ENCODE results near the gene SNAI1.

DNA sequence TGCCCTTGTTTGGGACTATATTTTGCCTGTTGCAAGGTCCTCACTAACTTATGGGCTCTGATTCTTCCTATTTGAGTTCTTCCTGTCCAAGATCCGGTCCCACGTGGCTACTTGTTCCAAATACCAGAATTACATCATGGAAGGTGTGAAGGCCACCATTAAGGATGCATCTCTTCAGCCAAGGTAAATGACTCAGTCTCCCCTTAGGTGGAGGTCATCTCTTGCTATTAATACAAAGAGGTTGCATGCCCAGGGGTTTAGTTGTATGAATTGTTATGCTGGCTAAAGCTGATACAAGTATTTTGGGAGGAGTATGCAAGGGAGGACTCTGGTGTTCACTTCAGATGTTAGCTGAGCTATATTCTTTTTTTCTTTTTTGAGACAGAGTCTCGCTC lies 37.5 kb upstream of the SNAI1 start:
- TF ChIP-seq, protein P1, sequence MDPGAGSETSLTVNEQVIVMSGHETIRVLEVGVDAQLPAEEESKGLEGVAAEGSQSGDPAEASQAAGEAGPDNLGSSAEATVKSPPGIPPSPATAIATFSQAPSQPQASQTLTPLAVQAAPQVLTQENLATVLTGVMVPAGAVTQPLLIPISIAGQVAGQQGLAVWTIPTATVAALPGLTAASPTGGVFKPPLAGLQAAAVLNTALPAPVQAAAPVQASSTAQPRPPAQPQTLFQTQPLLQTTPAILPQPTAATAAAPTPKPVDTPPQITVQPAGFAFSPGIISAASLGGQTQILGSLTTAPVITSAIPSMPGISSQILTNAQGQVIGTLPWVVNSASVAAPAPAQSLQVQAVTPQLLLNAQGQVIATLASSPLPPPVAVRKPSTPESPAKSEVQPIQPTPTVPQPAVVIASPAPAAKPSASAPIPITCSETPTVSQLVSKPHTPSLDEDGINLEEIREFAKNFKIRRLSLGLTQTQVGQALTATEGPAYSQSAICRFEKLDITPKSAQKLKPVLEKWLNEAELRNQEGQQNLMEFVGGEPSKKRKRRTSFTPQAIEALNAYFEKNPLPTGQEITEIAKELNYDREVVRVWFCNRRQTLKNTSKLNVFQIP (CRISPR knock-in tag; IDR thresholded peaks at IDR 0.05; ENCODE audit: borderline replicate concordance, low read depth), result no peak
- TF ChIP-seq OSR1 (CRISPR knock-in tag; IDR thresholded peaks at IDR 0.05) (no peak), ZNF8 (CRISPR knock-in tag; IDR thresholded peaks at IDR 0.05) (no peak), ZFP3 (CRISPR knock-in tag; IDR thresholded peaks at IDR 0.05) (no peak)
- TF ChIP-seq, protein P2, sequence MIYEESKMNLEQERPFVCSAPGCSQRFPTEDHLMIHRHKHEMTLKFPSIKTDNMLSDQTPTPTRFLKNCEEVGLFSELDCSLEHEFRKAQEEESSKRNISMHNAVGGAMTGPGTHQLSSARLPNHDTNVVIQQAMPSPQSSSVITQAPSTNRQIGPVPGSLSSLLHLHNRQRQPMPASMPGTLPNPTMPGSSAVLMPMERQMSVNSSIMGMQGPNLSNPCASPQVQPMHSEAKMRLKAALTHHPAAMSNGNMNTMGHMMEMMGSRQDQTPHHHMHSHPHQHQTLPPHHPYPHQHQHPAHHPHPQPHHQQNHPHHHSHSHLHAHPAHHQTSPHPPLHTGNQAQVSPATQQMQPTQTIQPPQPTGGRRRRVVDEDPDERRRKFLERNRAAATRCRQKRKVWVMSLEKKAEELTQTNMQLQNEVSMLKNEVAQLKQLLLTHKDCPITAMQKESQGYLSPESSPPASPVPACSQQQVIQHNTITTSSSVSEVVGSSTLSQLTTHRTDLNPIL (CRISPR knock-in tag; IDR thresholded peaks at IDR 0.05; ENCODE audit: low read depth), result no peak
- TF ChIP-seq, protein P3, sequence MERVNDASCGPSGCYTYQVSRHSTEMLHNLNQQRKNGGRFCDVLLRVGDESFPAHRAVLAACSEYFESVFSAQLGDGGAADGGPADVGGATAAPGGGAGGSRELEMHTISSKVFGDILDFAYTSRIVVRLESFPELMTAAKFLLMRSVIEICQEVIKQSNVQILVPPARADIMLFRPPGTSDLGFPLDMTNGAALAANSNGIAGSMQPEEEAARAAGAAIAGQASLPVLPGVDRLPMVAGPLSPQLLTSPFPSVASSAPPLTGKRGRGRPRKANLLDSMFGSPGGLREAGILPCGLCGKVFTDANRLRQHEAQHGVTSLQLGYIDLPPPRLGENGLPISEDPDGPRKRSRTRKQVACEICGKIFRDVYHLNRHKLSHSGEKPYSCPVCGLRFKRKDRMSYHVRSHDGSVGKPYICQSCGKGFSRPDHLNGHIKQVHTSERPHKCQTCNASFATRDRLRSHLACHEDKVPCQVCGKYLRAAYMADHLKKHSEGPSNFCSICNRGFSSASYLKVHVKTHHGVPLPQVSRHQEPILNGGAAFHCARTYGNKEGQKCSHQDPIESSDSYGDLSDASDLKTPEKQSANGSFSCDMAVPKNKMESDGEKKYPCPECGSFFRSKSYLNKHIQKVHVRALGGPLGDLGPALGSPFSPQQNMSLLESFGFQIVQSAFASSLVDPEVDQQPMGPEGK (CRISPR knock-in tag; IDR thresholded peaks at IDR 0.05; ENCODE audit: borderline replicate concordance), result no peak
